Measurements from ENCODE around the gene ZC3HAV1.
"Not testable (repeated sequence)": the region's sequence is repeated elsewhere in the genome, so short reads cannot be mapped to it uniquely, and the experiment has no call there.

ZC3HAV1 gene

GRCh38 chr7:139109188-139109982 is at the start of gene ZC3HAV1:
ZC3HAV1 (minus strand) TSS chr7:139109720; CDS start chr7:139109331, 389 bp downstream.
- DNase-seq: peak; percentile 86

- DNase-seq: no peak
Measured at GRCh38 chr7:139153832-139154231, 44.3 kb upstream of the ZC3HAV1 start.

GRCh38 chr7:139152149-139152548 is 42.6 kb upstream of the ZC3HAV1 start:
- DNase-seq: no peak

- no peak for DNase-seq
Measured at GRCh38 chr7:139139150-139139549, 29.6 kb upstream of the ZC3HAV1 start.

GRCh38 chr7:139133335-139134139 is 24.0 kb upstream of the ZC3HAV1 start:
- DNase-seq: peak; percentile 95

- DNase-seq: peak; percentile 11
Measured at GRCh38 chr7:139132887-139133286, 23.4 kb upstream of the ZC3HAV1 start.

GRCh38 chr7:139131601-139132041 is 22.1 kb upstream of the ZC3HAV1 start:
- no peak for DNase-seq

GRCh38 chr7:139129814-139130213 is 20.3 kb upstream of the ZC3HAV1 start:
- not testable (repeated sequence) for DNase-seq

GRCh38 chr7:139127648-139128047 is 18.1 kb upstream of the ZC3HAV1 start:
- DNase-seq: no peak

- peak; percentile 8 for DNase-seq
Measured at GRCh38 chr7:139125657-139126056, 16.1 kb upstream of the ZC3HAV1 start.

GRCh38 chr7:139124995-139125394 is 15.5 kb upstream of the ZC3HAV1 start:
- DNase-seq: not testable (repeated sequence)

- DNase-seq: no peak
Measured at GRCh38 chr7:139124084-139124914, 14.8 kb upstream of the ZC3HAV1 start.

- no peak for DNase-seq
Measured at GRCh38 chr7:139119486-139119849, 9.9 kb upstream of the ZC3HAV1 start.

GRCh38 chr7:139118805-139119485 is 9.4 kb upstream of the ZC3HAV1 start:
- peak; percentile 38 for DNase-seq

- peak; percentile 28 for DNase-seq
Measured at GRCh38 chr7:139118234-139118804, 8.8 kb upstream of the ZC3HAV1 start.

- DNase-seq: no peak
Measured at GRCh38 chr7:139117599-139118233, 8.2 kb upstream of the ZC3HAV1 start.

GRCh38 chr7:139116999-139117398 is 7.5 kb upstream of the ZC3HAV1 start:
- DNase-seq: peak; percentile 51

GRCh38 chr7:139115104-139115503 is 5.6 kb upstream of the ZC3HAV1 start:
- DNase-seq: no peak

- DNase-seq: no peak
Measured at GRCh38 chr7:139114585-139114984, 5.1 kb upstream of the ZC3HAV1 start.

GRCh38 chr7:139114018-139114417 is 4.5 kb upstream of the ZC3HAV1 start:
- no peak for DNase-seq

- no peak for DNase-seq
Measured at GRCh38 chr7:139112741-139113250, 3.3 kb upstream of the ZC3HAV1 start.

Measured in NCI-H69 (cell line).